Spleen (tissue), 7 donors: ENCODE data around the gene DEDD.

Experiments used
- CTCF ChIP-seq, 11 experiments: fragments of 200-600 bp in 7 of 11; fragments of 450-650 bp in 4 of 11; sonication (generic) in 4 of 11; IDR thresholded peaks in 8 of 11; conservative IDR thresholded peaks in 3 of 11; 1 replicate in 7 of 11; 2 replicates in 4 of 11; pipeline versions ENCODE4 v1.4.0 to v1.8.0; 2016 to 2021; ENCODE audit warnings: antibody characterized with exemption in 11 of 11, inconsistent platforms in 4 of 11, mild to moderate bottlenecking in 1 of 11
- POLR2A ChIP-seq, 3 donors: fragments of 450-650 bp; IDR thresholded peaks; one replicate each; pipeline ENCODE4 v1.5.1; 2017; ENCODE audit warnings: antibody characterized with exemption in 3 of 3, mild to moderate bottlenecking in 1 of 3
- donor health status: DM: no; HTN: no; CAD: no; lungs with moderate emphysema.
- donor health status: DM: no; HTN: no; CAD: no.
- donor health status: DM: no; HTN: no; CAD: no.

- TF ChIP-seq CTCF (IDR thresholded peaks at IDR 0.05 in 8 of 11, conservative IDR thresholded peaks at IDR 0.05 in 3 of 11) (no peak), POLR2A (IDR thresholded peaks at IDR 0.05) (no peak)
Measured at GRCh38 chr1:161084597-161084988, 47.9 kb downstream of the DEDD start.
